GM21786 (cell line): Measurements from ENCODE around the gene NCOA4.
"Not testable (repeated sequence)": the region's sequence is repeated elsewhere in the genome, so short reads cannot be mapped to it uniquely, and the experiment has no call there.

Experiments used
- ATAC-seq: cut with Tn5 transposase; IDR thresholded peaks from one replicate; pipeline ENCODE4 v1.9.1; 2021; ENCODE audit not compliant: unreplicated experiment

NCOA4 gene

GRCh38 chr10:46030091-46030937 is at the start of gene NCOA4:
NCOA4 (minus strand) TSS chr10:46030623; CDS start chr10:46016680, 13,943 bp downstream.
- peak; percentile 96 for ATAC-seq

- no peak for ATAC-seq
These were observed 49.6 kb upstream of the NCOA4 start for GRCh38 chr10:46079831-46080585.

- ATAC-seq, result no peak
These were observed 47.4 kb upstream of the NCOA4 start for GRCh38 chr10:46077731-46078413.

- ATAC-seq, result no peak
These were observed 46.7 kb upstream of the NCOA4 start for GRCh38 chr10:46077141-46077554.

GRCh38 chr10:46075869-46076268 is 45.4 kb upstream of the NCOA4 start:
- ATAC-seq, result no peak

- no peak for ATAC-seq
These were observed 43.9 kb upstream of the NCOA4 start for GRCh38 chr10:46074196-46074946.

- ATAC-seq, result no peak
These were observed 43.1 kb upstream of the NCOA4 start for GRCh38 chr10:46073564-46073963.

GRCh38 chr10:46070749-46071148 is 40.3 kb upstream of the NCOA4 start:
- ATAC-seq, result no peak

GRCh38 chr10:46069771-46070463 is 39.5 kb upstream of the NCOA4 start:
- ATAC-seq, result no peak

GRCh38 chr10:46068905-46069304 is 38.5 kb upstream of the NCOA4 start:
- no peak for ATAC-seq

GRCh38 chr10:46068117-46068516 is 37.7 kb upstream of the NCOA4 start:
- ATAC-seq, result no peak

GRCh38 chr10:46064269-46064817 is 33.9 kb upstream of the NCOA4 start:
- ATAC-seq, result no peak

GRCh38 chr10:46062723-46063428 is 32.5 kb upstream of the NCOA4 start:
- no peak for ATAC-seq

- no peak for ATAC-seq
These were observed 30.3 kb upstream of the NCOA4 start for GRCh38 chr10:46060706-46061105.

GRCh38 chr10:46057927-46058326 is 27.5 kb upstream of the NCOA4 start:
- ATAC-seq, result not testable (repeated sequence)

GRCh38 chr10:46057038-46057437 is 26.6 kb upstream of the NCOA4 start:
- ATAC-seq, result no peak

- no peak for ATAC-seq
These were observed 25.3 kb upstream of the NCOA4 start for GRCh38 chr10:46055771-46056170.

GRCh38 chr10:46053534-46054434 is 23.4 kb upstream of the NCOA4 start:
- ATAC-seq, result no peak
